Liver (tissue), 9 donors: ENCODE measurements around the gene ECEL1. TPM values are rescaled to one million over a fixed set of nuclear protein-coding genes. Genes with fewer than 3 reads are reported as not detected.

Experiments
- DNase-seq: peaks from one replicate; pipeline ENCODE4 v3.0.0-alpha.2; 2017; ENCODE audit warnings: low spot score
- H3K27ac ChIP-seq, 2 donors: one replicate each; pipeline ENCODE4 v1.7.0; 2013; ENCODE audit warnings: inconsistent platforms in 2 of 2, low read length in 2 of 2, control low read depth in 1 of 2, low read depth in 1 of 2, mild to moderate bottlenecking in 1 of 2
- H3K27me3 ChIP-seq, 4 donors: one replicate each; pipeline versions ENCODE4 v1.6.1 to v1.7.0; 2013; ENCODE audit warnings: low read length in 3 of 4, inconsistent platforms in 1 of 4, mild to moderate bottlenecking in 1 of 4, moderate library complexity in 1 of 4; ENCODE audit not compliant: control insufficient read depth in 4 of 4, insufficient read depth in 4 of 4
- H3K36me3 ChIP-seq, 4 donors: one replicate each; pipeline versions ENCODE4 v1.6.1 to v1.7.0; 2013; ENCODE audit warnings: low read length in 3 of 4, mild to moderate bottlenecking in 3 of 4, low read depth in 1 of 4, moderate library complexity in 1 of 4; ENCODE audit not compliant: control insufficient read depth in 4 of 4, insufficient read depth in 3 of 4
- H3K4me1 ChIP-seq, 4 donors: one replicate each; pipeline versions ENCODE4 v1.6.1 to v1.7.0; 2013; ENCODE audit warnings: low read length in 3 of 4, mild to moderate bottlenecking in 3 of 4, moderate library complexity in 1 of 4; ENCODE audit not compliant: control insufficient read depth in 4 of 4, insufficient read depth in 4 of 4
- H3K4me3 ChIP-seq, 3 donors: one replicate each; pipeline versions ENCODE4 v1.6.1 to v1.7.0; 2013; ENCODE audit warnings: low read length in 3 of 3, control low read depth in 1 of 3, low read depth in 1 of 3, mild to moderate bottlenecking in 1 of 3
- H3K9ac ChIP-seq, 2 donors: one replicate each; pipeline ENCODE4 v1.7.0; 2013; ENCODE audit warnings: low read length in 2 of 2, mild to moderate bottlenecking in 2 of 2, moderate library complexity in 2 of 2, control low read depth in 1 of 2, low read depth in 1 of 2
- H3K9me3 ChIP-seq, 4 donors: one replicate each; pipeline versions ENCODE4 v1.6.1 to v1.7.0; 2013; ENCODE audit warnings: low read length in 3 of 4; ENCODE audit not compliant: control insufficient read depth in 4 of 4
- ATF3 ChIP-seq: IDR thresholded peaks from 2 replicates; pipeline ENCODE4 v1.6.1; 2016; ENCODE audit warnings: antibody characterized with exemption
- CTCF ChIP-seq: fragments of 150-350 bp; IDR thresholded peaks from 2 replicates; pipeline ENCODE4 v1.5.1; 2017; ENCODE audit warnings: improper control_type of control experiment, low read depth, low read length; ENCODE audit not compliant: missing input control
- EGR1 ChIP-seq, 2 donors: IDR thresholded peaks; 2 replicates each; pipeline ENCODE4 v1.6.1; 2016 to 2018; ENCODE audit warnings: antibody characterized with exemption in 2 of 2, low read depth in 2 of 2
- FOXA1 ChIP-seq: IDR thresholded peaks from 2 replicates; pipeline ENCODE4 v1.6.1; 2016; ENCODE audit warnings: antibody characterized with exemption
- FOXA2 ChIP-seq: IDR thresholded peaks from 2 replicates; pipeline ENCODE4 v1.6.1; 2016; ENCODE audit warnings: antibody characterized with exemption
- GABPA ChIP-seq, 2 donors: IDR thresholded peaks in 1 of 2; conservative IDR thresholded peaks in 1 of 2; 2 replicates each; pipeline ENCODE4 v1.6.1; 2016; ENCODE audit warnings: antibody characterized with exemption in 2 of 2, mild to moderate bottlenecking in 1 of 2, moderate library complexity in 1 of 2
- HNF4A ChIP-seq, 2 donors: conservative IDR thresholded peaks; 2 replicates each; pipeline ENCODE4 v1.6.1; 2016; ENCODE audit warnings: antibody characterized with exemption in 2 of 2, mild to moderate bottlenecking in 2 of 2
- HNF4G ChIP-seq: IDR thresholded peaks from 2 replicates; pipeline ENCODE4 v1.6.1; 2016; ENCODE audit warnings: antibody characterized with exemption
- JUND ChIP-seq, 2 donors: IDR thresholded peaks; 2 replicates each; pipeline ENCODE4 v1.6.1; 2016; ENCODE audit warnings: antibody characterized with exemption in 2 of 2
- MAX ChIP-seq: IDR thresholded peaks from 2 replicates; pipeline ENCODE4 v1.6.1; 2016; ENCODE audit warnings: antibody characterized with exemption
- NR2F2 ChIP-seq: IDR thresholded peaks from 2 replicates; pipeline ENCODE4 v1.6.1; 2016; ENCODE audit warnings: antibody characterized with exemption
- RAD21 ChIP-seq, 2 donors: IDR thresholded peaks; 2 replicates each; pipeline ENCODE4 v1.6.1; 2016; ENCODE audit warnings: antibody characterized with exemption in 2 of 2, mild to moderate bottlenecking in 2 of 2
- REST ChIP-seq: IDR thresholded peaks from 2 replicates; pipeline ENCODE4 v1.6.1; 2016; ENCODE audit warnings: antibody characterized with exemption, mild to moderate bottlenecking
- RXRA ChIP-seq, 2 donors: IDR thresholded peaks; 2 replicates each; pipeline ENCODE4 v1.6.1; 2017 to 2018; ENCODE audit warnings: antibody characterized with exemption in 2 of 2, mild to moderate bottlenecking in 1 of 2
- SP1 ChIP-seq: IDR thresholded peaks from 2 replicates; pipeline ENCODE4 v1.6.1; 2018; ENCODE audit warnings: antibody characterized with exemption, mild to moderate bottlenecking
- TAF1 ChIP-seq: conservative IDR thresholded peaks from 2 replicates; pipeline ENCODE4 v1.6.1; 2016; ENCODE audit warnings: antibody characterized with exemption, mild to moderate bottlenecking
- YY1 ChIP-seq: IDR thresholded peaks from 2 replicates; pipeline ENCODE4 v1.6.1; 2016; ENCODE audit warnings: antibody characterized with exemption, mild to moderate bottlenecking
- ZBTB33 ChIP-seq: IDR thresholded peaks from 2 replicates; pipeline ENCODE4 v1.6.1; 2016; ENCODE audit warnings: antibody characterized with exemption
- WGBS: extraction: QIAGEN DNeasy Blood & Tissue Kit; methylation state at CpG from one replicate; pipeline ENCODE4 v1.1.7; 2013; 5-methylcytosine and 5-hydroxymethylcytosine counted together
- polyA plus RNA-seq, 2 donors: library from polyadenylated mRNA; stranded (reverse) in 1 of 2; unstranded in 1 of 2; fragments of 200-250 nt in 1 of 2; fragments of >200 nt in 1 of 2; fragmentation: Nextera tagmentation in 1 of 2; extraction: Ambion mirVana in 1 of 2; gene quantifications; one replicate each; pipeline versions ENCODE4 v1.2.1 to v1.2.3, GENCODE V29; 2013 to 2015
- total RNA-seq, 2 donors: library from RNA; depleted of rRNA; stranded (reverse); fragments of >200 nt; gene quantifications; one replicate each; pipeline ENCODE4 v1.2.3, GENCODE V29; 2014
- donor health status: healthy.
- donor health status: healthy.
- donor health status: healthy.
- donor health status: healthy.
- donor health status: healthy.

ECEL1 gene
- total and polyA plus RNA-seq, 4 donors = 0.67 to 1.8 TPM; not detected in 2

GRCh38 chr2:232460171-232460570 lies 27.5 kb downstream of the ECEL1 start:
- 63% methylated on average over 2 of the region's 2 CpGs for WGBS
- Histone ChIP-seq H3K4me3 (no peak overlapping the region), H3K9ac (no peak overlapping the region), H3K4me1 (no peaks in the 10 kb centered on the region), H3K36me3 (no peaks in the 10 kb centered on the region), H3K27ac (no peak overlapping the region), H3K27me3 (peaks cover 0 to 7% (median 2%) of the 10 kb centered on the region in 4 donors), H3K9me3 (peaks cover 0 to 1% (median 0%) of the 10 kb centered on the region in 4 donors)
- DNase-seq = no peak
- TF ChIP-seq FOXA1 (no peak), RXRA (IDR thresholded peaks at IDR 0.05) (no peak), HNF4A (conservative IDR thresholded peaks at IDR 0.05) (no peak), GABPA (IDR thresholded peaks at IDR 0.05 in 1 of 2, conservative IDR thresholded peaks at IDR 0.05 in 1 of 2) (no peak), MAX (no peak), YY1 (no peak), REST (no peak), FOXA2 (no peak), TAF1 (no peak), RAD21 (IDR thresholded peaks at IDR 0.05) (no peak), ATF3 (no peak), EGR1 (IDR thresholded peaks at IDR 0.05; ENCODE audit: low read depth in 2 of 2) (no peak), CTCF (no peak), HNF4G (no peak), JUND (IDR thresholded peaks at IDR 0.05) (no peak), NR2F2 (no peak), SP1 (no peak), ZBTB33 (no peak)
